Dermis blood vessel endothelial cell (primary cell): Measurements from ENCODE around the gene GRB14. TPM values are rescaled to one million over a fixed set of nuclear protein-coding genes. Genes with fewer than 3 reads are reported as not detected.
"Not testable (repeated sequence)": the region's sequence is repeated elsewhere in the genome, so short reads cannot be mapped to it uniquely, and the experiment has no call there.

Source experiments
- DNase-seq: peaks from one replicate; pipeline ENCODE4 v3.0.0; 2010
- total RNA-seq: library from RNA; depleted of rRNA; stranded (reverse); fragments of >200 nt; gene quantifications from 2 replicates; pipeline ENCODE4 v1.2.3, GENCODE V29; 2014

Gene GRB14
- total RNA-seq, 1 donor from 2014 or later: 0.51 TPM

DNA sequence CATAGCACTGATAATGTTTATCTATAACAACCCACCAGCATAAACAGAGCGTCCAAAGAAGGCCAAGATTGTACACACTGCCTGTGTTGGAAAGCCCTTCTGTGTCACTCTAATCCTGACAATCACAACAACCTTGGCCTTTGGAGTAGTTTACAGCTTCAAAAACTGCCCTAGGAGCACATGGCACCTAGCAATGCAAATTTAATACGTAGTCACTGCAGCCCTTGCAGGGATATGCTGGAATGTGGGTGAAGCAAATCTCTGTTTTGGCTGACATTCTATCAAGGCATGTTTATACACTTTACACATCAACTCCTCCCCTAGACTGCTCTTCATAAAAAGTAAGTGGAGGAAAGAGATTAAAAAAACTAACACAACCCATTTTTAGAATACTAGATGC lies 66.8 kb downstream of the GRB14 start:
- no peak for DNase-seq

DNA sequence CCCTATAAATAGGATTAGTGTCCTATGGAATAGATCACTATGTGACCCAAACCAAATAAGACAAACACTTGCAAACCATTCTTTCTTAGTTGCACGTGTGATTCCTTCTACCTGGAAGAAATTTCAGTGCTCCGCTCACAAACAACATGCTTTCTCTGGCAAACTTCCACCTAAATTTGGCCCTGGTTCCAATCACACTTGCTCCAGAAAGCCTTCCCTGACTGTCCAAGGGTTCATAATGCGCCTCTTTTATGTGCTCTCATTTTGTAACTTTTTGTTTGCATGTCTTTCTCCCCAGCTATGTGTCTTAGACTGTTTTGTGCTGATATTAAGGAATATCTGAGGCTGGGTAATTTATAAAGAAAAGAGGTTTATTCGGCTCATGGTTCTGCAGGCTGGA lies 69.8 kb downstream of the GRB14 start:
- DNase-seq: no peak

DNA sequence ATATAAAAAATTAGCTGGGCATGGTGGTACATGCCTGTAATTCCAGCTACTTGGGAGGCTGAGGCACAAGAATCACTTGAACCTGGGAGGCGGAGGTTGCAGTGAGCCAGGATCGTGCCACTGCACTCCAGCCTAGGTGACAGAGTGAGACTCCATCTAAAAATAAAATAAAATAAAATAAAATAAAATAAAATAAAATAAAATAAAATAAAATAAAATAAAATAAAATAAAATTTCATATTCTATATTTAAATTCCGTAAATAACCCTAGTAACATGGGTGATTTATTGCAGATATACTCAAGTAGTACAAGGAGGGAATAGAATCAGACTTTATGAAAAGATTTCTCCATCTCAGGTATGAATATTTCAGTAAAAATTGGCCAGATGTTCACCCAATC lies 71.6 kb downstream of the GRB14 start:
- not testable (repeated sequence) for DNase-seq

DNA sequence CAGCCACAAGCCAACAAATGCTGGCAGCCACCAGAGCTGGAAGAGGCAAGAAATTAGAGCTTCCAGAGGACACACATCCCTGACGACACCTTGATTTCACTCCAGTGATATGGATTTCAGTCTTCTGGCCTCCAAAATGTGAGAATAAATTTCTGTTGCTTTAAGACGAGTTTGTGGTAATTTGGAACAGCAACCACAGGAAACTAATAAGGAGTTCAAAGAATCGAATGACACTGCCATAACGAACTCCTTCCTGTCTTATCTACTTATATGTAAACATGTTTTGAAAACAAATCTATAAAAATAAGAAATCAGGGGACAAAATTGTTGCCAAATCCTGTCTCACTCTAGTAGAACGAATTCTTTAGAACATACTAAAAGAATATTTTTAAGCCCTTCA lies 75.8 kb downstream of the GRB14 start:
- DNase-seq: no peak

DNA sequence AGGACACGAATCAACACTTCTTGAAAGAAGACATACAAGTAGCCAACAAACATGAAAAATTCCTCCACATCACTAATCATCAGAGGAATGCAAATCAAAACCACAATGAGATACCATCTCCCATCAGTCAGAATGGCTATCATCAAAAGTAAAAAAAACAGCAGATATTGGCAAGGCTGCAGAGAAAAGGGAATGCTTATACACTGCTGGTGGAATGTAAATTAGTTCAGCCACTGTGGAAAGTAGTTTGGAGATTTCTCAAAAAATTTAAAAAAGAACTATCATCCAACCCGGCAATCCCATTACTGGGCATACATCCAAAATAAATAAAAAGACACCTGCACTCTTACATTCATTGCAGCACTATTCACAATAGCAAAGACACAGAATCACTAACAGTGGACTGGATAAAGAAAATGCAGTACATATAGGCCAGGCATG lies 78.7 kb downstream of the GRB14 start:
- peak; percentile 60 for DNase-seq

DNA sequence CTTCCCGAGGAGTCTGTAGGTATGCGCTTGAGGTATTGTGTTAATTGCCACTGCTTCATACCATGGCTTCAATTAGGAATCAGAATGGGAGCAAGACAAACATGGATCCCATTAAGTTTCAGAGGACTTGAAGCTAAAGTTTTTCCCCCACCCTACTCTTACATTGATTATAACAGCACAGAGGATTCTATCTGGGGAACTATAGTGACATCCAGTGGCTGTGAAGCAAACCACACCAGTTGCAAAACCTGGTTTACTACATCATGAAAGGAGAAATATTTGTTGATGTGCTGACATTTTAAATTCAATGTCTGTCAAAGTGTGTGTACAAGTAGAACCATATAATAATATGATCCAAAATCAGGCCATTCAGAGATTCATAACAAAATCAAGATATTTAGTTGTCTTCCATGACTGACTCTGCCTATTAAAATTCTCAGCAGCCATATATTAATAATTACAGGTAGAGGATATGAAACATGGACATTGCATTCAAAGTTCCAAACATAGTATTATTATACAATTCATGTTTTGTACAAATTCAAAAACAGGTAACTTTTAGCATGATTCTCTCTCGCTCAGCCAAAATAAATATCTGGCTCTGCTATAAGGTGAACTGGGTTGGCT lies 82.9 kb downstream of the GRB14 start:
- peak; percentile 73 for DNase-seq

DNA sequence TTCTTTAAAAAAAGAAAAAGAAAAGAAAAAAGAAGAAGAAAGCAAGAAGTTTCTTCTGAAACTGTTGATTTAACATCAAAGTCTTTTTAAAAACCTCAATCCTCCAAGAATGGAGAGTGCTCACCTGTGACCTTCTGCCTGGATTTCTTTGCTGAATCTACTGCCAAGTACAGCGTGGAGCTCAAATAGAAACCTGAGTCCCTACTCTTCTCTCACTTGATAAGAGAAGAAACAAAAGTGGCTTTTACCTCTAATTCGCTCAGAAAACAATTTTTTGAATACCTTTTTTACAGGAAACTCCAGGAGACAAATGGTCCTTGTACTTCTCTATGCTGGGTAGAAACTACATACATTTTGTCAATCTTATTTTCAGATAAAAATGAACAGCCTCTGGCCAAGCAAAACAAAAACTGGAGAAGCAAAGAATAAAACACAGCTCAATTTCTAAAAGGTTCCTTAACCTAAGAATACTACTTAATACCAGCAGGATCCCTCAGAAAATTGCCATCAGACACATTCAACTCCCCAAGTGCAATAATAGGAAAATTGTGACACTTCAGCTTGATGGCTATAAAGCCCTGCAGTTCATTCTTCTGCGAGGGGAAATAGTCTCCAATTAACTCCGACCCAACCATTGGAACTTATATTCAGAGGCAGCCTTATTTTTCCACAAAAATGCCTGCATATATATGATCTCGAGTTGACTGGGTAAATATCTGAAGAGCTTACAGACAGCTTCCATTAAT lies 85.8 kb downstream of the GRB14 start:
- DNase-seq: no peak

DNA sequence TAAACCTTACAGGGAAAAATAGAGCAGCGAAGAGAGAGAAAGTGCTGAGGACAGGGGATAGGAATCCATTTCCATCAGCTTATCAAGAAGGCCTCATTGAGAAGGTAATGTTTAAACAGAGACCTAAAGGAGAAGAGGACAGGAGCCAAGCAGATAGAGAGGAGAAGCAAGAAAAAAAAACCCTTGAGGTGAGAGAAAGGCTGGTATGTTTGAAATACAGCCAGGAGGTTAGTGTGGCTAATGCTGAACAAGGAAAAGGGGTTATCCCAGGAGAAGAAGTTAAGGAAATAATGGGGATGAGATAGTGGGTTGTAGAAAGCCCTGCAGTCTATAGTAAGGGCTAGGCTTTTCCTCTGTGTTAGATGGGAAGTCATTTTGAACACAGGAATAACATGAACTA lies 90.8 kb downstream of the GRB14 start:
- DNase-seq: no peak

DNA sequence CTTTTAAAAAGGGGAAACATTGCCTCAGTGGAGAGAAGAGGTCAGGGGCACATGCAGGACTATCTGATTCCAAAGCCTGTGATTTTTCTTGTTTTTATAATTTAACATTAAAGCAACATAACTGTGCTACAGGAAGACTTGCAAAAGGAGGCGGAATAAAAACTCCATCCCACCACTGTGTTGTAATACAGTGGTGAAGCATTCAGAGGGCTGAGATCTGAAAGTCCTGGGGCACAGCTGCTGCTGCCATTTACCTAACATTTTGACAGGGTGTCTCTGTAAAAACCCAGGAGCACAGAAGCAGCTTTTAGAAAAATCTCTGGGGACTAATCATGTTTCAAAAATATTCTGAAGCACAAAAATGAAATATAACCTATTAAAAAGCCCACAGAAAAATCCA lies 97.6 kb downstream of the GRB14 start:
- no peak for DNase-seq

DNA sequence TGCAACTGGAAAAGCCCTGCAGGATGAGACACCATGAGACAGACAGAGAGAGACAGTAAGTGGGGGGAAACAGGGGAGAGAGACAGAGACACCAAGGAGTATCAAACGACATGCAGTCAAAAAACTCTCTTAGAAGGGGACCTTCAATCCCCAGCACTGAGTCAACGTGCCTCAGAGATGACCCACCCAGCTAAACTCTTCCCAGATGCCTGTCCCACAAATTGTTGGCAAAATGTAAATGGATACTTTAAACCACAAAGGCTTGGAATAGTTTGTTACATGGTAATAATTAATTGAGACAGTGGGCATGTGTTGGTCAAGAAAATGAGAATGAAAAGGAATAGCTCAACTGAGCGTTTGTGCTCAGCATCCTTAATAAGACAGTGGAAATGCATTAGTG lies 98.3 kb downstream of the GRB14 start:
- no peak for DNase-seq

DNA sequence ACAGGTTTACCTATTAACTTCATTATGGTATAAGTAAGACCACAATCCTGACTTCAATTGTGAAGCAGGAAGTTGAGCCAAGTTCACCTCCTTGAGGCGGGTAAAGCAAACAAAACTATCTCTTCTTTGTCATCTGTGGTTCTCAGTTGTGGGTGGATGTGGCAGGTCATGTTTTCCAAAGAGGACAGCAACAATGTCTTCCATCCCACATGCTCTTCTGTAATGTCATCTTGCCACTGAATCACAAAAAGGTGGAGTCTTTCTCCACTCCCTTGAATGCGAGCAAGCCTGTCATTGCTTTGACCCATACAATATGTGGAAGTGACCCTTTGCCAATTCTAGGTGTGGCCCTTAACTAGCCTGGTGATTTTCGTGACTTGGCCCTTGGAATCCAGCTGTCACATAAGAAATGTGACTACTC lies 98.7 kb downstream of the GRB14 start:
- DNase-seq: no peak

DNA sequence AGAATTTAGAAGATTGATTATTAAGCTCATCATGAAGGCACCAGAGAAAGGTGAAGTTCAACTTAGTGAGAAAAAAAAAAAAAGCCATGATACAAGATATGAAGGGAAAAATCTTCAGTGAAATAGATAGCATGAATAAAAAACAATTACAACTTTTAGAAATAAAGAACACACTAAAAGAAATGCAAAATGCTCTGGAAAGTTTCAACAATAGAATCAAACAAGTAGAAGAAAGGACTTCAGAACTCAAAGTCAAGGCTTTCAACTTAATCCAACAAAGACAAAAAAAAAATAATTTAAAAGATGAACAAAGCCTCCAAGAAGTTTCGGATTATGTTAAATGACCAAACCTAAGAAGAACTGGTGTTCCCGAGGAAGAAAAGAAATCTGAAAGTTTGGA lies 105.5 kb downstream of the GRB14 start:
- DNase-seq: peak; percentile 10

DNA sequence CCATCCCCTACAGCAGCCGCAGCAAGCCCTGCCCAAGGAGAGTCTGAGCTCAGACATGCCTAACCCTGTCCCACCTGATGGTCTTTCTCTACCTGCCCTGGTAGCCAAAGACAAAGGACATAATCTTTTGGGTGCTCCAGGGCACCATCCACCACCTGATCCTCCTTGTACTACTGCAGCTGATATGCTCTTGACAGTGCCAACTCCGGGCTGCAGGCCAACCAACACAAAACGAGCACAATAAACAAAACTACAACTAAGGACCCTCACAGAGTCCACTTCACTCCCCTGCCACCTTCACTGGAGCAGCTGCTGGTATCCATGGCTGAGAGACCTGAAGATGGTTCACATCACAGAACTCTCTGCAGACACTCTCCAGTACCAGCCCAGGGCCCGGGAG lies 106.3 kb downstream of the GRB14 start:
- no peak for DNase-seq

DNA sequence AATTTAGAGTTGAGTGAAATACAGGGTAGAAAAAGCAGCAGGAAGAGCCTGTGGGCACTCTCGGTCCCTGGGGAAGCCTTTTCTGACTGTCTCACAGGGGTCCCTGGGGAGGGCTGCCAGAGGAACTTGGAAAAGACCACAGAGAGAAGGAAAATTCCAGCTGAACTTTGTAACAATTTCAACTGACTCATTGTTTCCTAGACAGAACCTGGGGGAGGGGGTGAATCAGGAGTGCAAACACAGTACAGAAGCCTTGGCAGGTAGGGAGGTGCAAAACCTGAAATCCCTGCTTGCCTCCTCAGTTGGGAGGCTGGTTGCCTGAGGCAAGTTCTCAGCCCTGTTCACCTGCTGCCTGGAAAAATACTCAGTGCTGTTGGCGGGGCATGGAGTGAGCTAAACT lies 106.8 kb downstream of the GRB14 start:
- DNase-seq: peak; percentile 26

DNA sequence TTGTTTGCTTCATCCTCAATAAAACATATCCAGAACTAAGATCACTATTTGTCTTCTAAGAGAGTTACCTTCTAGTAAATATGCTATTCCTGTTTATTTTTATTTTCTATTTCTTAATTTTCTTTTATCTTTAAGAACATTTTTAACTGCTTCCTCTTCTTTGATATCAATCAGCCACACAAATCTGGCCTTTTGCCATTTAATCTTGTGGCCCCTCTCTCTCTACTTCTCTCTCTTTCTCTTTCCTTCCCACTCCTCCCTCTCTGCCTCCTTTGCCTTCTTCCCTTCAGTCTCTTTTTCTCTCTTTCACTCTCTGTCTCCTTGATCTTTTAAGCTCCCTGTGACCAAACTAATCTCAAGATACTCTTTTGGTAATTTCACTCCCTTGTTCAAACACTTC lies 108.4 kb downstream of the GRB14 start:
- DNase-seq: no peak

DNA sequence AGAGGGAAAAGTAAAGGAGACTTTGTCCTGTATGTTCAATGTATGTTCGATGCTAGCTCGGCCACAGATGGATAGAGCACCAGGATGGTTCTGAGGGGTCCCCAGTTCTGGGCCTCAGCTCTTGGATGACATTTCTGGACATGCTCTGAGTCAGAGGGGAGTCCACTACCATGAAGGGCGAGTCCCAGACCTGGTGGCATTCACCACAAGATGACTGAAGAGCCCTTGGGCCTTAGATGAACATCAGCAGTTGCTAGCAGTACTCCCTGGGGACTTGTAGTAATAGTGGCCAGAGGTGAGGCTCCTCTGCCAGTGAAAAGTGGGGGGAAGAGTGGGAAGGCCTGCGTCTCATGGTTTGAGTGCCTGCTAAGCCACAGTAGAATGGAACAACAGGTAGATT lies 109.5 kb downstream of the GRB14 start:
- no peak for DNase-seq

DNA sequence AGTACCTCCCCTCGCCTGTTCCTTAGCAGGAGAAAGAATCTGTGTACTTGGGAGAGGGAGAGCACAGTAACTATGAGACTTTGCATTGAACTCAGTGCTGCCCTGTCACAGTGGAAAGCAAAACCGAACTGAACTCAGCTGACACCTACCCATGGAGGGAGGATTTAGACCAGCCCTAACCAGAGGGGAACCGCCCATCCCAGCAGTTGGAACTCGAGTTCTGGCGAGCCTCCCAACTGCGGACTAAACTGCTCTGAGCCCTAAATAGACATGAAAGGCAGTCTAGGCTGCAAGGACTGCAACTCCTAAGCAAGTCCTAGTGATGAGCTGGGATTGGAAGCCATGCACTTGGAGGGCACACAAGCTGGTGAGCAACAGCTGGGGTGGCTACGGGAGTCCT lies 110.4 kb downstream of the GRB14 start:
- DNase-seq: no peak

DNA sequence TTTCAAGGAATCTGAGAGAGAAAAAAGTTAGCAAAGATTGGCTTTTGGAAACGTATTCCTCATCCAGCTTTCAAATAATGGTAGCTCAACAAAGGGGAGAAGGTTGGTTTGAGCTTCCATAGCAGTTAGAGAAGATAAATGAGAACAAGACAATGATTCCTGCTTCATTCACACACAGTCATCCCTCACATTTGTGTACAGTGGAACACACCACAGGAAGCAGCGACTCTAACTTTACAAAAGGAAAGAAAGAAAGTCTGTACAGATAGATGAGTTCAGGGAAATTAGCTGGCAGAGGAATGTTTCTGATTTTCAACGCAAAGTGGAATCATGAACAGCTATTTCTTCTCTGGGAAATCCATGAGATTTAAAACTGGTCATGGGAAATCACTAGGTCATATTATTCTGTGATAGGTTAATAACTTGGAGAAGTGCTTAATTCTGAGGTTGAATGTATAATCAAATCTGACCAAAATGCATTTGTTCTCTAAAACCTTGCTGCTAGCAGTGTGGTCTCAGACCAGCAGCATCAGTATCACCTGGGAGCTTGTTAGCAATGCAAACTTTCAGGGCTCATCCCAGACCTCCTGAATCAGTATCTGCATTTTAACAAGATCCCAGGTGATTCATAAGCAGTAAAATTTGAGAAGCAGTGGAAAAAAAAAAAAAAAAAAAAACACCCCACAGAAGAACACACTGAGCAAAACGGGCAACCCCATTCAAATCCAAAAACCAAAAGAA lies 112.0 kb downstream of the GRB14 start:
- no peak for DNase-seq

DNA sequence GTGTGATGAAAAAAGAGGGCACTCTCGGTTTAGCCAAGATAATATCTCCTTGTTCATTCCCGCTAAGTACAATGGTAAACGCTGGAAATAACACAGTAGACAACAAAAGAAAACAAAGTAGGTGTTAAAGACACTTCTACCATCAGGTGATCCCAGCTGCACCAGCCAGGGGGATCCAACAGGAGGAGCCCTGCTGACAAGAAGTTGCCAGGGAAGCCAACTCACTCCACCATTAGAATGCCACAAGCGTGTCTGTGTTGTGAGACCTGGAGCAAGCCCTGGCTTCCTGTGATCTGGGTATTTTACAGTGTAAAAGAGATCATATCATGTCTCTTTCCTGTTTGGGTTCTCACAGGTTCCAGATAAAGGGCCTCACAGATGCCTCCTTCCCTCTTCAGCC lies 117.0 kb downstream of the GRB14 start:
- DNase-seq: peak; percentile 6

DNA sequence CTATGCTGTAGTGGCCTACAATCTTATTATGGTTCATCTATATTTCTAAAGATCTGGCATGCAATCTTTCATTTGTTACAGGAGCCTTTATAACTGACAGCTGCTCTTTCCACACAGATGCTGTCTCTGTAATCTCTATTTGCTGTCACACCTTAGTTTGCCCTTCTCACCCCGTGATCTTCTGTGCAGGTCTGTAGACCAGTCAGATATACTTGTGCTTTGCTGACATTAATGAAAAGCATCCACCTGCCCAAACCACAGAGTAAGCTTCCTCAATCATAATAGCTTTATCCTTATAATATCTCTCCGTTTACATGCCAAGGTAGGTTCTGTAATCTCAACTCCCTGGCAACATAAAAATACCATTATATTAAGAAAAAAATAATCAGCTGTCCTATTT lies 122.4 kb downstream of the GRB14 start:
- no peak for DNase-seq

DNA sequence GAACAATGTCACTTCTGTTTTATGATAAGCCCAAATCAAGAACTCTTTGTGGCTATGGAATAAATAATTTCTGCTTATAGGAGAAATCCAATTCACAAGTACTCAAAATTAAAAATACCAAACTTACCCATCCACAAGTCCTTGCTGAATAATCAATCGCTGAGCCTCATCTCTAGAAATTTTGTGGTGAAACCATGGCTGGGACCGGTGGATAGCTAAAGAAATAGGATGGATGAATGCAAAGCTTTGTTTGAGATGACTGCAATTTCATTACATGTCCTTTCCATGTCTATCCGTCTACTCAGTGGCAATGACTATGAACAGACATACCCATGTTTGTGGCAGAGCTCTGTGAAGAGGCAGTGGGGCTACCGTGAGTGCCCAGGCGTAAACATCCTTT lies 124.4 kb downstream of the GRB14 start:
- DNase-seq: no peak

DNA sequence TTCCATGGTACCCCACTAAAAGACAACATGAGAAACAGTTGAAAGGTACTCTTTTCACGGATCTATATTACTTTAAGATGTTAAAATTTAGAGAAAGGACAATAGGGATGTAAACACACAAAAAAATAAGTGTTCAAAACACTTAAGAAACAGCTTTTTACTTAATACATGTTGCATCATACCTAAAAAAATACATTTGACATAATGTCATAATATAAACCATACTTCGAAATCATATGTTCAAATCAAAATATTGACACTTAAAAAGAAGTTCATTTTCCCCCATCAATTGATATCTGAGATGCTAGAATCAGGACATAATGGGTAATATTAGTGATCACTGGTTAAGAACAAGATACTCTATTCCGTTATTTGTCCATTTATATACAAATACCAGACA lies 124.9 kb downstream of the GRB14 start:
- DNase-seq: no peak

DNA sequence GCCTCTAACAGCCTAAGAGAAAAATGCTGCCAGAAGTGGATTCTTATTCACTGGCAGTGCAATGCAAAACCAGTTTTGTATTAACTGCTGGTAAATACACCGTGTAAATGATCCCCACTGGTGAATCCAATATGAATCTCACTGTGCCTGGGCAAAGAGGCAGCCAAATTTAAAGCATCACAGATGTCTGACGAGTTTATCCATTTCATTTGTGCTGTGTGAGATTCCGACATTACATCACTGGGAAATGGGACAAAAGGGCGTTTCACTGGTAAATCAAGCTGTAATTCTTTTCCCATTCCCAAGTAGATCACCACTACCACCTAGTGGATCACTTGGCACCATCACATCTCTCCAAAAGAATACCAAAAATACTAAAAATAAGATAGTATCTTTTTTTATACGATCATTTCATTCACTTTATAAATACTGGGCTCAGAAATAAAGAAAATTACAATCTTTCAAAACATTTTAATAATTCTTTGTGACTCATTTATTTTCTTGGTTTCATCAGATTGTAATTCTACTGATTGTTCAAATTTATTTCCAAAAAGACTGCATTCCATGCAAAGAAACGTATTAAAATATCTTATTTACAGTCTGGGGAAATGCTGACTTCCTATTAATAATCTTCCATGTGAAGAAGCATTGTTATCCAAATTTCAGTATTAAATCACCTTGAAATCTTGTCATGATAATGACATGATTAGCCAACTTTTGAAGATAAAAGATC lies 125.6 kb downstream of the GRB14 start:
- DNase-seq: peak; percentile 73
